GM21381 (cell line): ENCODE results near the gene GPR85.
"Not testable (repeated sequence)": the region's sequence is repeated elsewhere in the genome, so short reads cannot be mapped to it uniquely, and the experiment has no call there.

Experiments used
- ATAC-seq: cut with Tn5 transposase; IDR thresholded peaks from one replicate; pipeline ENCODE4 v1.9.1; 2021; ENCODE audit warnings: mild to moderate bottlenecking, moderate library complexity; ENCODE audit not compliant: unreplicated experiment

GPR85 gene, protein sequence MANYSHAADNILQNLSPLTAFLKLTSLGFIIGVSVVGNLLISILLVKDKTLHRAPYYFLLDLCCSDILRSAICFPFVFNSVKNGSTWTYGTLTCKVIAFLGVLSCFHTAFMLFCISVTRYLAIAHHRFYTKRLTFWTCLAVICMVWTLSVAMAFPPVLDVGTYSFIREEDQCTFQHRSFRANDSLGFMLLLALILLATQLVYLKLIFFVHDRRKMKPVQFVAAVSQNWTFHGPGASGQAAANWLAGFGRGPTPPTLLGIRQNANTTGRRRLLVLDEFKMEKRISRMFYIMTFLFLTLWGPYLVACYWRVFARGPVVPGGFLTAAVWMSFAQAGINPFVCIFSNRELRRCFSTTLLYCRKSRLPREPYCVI

DNA sequence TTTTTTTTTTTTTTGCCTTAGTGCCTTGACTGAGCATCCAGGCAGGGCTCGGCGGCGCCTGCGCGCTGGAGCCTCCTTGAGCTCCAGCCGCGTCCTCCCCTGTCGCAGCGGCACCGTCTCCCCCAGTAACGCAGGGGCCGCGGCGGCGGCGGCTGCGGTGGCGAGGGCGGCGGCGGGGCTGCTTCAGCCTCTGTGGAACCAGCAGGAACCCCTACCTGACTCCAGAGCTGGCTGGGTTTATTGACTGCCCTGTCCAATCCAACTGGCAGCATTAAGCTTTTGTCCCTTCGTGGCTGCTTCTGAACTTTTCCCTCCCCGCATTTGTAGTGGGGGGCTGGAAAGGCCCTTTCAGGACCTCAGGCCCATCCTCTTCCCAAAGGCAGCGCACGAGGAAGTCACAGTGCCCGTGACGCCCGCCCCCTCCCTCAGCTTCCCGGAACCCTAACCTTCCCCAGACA, at the start of gene GPR85:
Gene GPR85 (minus strand): TSS at position 397 of the 458 bp plus-strand sequence. CDS start 2,106 bp downstream, outside the sequence.
- peak; percentile 78 for ATAC-seq

DNA sequence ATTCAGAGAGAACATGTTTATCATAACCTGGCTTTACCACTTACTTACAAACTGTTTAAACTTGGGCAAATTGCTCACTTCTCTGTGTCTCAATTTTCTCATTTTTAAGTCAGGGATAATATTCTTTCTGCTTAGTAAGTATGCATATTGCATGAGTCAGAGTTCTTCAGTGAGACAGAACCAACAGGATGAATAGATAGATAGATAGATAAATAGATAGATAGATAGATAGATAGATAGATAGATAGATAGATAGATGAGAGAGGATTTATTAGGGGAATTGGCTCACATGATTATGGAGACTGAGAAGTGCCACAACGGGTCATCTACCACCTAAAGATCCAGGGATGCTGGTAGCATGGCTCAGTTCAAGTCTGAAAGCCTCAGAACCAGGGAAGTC, 47.4 kb upstream of the GPR85 start:
- no peak for ATAC-seq

GRCh38 chr7:113131367-113131766, 44.7 kb upstream of the GPR85 start:
- ATAC-seq = no peak

DNA sequence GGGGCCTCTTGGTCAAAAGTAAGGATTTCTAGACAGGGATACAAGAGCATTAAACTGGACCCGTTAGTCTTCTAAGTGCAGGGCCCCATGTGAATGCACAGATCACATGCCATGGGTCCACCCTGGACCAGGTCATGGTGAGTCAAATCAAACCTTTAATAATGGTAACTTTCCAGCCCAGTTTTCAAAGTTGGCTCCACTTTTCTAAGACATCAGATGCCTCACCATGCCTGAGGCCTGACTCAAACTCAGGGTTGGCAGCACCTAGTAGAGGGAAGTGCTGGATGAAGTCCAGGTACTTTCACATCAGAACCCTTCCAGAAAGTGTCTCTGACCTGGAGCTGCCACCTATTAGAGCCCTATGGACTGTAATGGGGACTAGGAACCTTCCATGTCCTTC, 41.4 kb upstream of the GPR85 start:
- no peak for ATAC-seq

DNA sequence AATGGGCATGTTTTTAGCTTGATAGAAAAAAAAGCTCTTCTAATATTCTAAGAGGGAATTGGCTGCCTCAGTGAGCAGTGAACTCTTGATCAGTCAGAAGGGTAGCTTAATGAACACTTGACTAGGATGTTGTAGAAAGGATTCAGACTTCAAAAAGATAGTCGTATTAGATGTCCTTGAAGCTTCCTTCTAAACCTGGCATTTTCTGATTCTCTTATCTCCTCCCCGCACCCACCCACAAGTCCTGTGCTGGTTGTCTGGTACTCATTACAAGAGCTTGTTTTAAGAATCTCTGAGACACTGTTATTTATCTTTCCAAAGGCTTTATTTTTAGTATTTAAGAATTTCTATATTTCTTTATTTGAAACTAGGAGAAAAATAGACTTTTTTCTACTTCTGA, 39.1 kb upstream of the GPR85 start:
- ATAC-seq = no peak

- ATAC-seq = no peak
Measured at GRCh38 chr7:113122744-113123143, 36.1 kb upstream of the GPR85 start.

- no peak for ATAC-seq
Measured at GRCh38 chr7:113120647-113121046, 34.0 kb upstream of the GPR85 start.

DNA sequence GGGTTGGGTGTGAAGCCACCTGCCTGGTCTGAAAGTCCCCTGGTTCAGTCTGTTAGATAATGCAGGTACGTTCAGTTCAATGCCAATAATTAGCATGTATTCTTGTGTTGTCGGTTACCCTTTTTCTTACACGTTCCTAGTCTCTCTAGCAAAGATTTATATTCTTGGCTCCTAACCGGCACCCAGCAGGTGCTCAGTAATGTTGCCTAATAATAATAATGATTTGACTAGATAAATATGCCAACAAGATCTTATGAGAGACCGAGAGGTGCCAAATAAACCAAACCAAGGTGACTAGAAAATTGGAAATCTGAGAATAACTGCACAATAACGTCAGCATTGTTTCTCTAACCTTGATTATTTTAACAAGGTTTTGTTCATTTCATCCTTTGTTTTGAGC, 32.8 kb upstream of the GPR85 start:
- ATAC-seq = no peak

DNA sequence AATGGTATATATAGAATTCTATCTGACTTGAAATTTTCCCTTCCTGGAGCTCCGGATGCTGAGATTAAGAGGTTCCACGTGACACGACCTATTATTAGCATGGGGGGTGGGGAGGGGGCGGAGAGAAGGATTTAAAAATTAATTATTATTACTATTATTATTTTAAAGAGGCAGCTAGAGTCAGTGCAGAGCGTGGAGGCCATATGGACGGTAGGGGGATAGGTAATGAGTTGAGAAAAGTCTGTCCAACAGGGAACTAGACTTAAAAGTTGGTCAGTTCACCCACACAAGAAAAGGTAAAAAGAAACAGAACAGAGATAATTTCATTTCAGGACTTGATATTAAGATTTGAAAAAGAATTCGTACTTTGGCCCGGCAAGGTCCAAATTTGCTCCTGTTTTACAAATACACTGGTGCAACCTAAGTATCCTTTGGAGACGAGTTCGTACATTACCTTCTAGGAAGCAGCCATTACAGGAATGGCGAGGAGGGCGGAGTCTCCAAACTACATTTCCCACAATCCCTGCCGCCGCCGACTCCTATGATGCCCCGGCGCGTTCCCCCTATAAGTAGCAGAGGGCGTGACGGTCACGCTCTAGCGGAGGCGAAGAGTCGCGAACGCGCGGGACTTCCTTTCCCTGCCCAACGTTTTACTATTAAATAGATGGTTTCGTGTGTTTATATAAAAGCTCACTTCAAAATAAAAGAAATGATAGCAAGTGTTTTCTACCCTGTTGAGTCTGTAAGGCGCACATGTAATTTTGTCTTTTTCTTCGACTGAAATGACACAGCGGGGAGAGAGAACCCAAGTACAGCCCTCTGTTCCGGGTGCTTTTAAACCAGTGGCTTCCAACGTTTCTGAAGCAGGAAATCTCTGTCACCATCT, 31.7 kb upstream of the GPR85 start, which contains the start of gene SMIM30:
Gene SMIM30 (minus strand): TSS at position 481 of the 886 bp plus-strand sequence. CDS start 976 bp downstream, outside the sequence.
- peak; percentile 99 for ATAC-seq

DNA sequence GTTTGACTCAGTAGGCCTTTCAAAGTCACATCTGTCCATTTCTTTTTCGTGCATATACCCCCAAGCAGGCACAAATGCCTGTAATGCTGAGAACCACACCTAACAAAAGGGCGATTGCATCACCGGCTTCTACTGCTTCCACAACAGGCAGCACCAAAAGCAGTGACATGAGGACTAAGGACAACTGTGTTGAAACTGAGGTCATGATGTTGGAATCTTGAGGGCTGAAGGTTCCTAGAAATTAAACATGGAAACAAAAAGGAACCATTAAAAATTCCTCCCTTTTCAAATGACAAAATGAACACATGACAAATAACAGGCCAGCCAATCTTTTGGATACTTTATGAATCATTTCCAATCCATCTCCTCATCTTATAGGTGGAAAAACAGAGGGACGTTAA, 30.7 kb upstream of the GPR85 start:
- ATAC-seq = not testable (repeated sequence)

DNA sequence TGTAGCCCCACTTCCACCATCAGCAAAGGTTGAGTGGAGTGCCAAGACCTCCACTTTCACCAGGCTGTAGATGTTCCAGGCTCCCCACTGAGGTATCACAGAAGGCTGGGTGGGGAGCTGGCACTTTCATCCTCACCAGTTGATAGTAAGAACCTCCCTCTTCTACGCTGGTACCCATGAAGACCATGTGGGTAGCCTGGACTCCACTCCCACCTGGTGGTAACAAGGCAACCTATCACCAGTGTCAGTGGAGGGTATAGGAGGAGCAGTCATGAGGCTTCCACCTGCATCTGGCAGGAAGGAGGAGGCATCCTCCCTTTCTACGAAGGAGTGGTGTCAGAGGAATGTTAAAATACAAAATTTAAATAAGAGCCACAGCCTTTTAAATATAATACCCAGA, 27.3 kb upstream of the GPR85 start:
- ATAC-seq = no peak

- no peak for ATAC-seq
Measured at GRCh38 chr7:113109718-113110117, 23.1 kb upstream of the GPR85 start.

DNA sequence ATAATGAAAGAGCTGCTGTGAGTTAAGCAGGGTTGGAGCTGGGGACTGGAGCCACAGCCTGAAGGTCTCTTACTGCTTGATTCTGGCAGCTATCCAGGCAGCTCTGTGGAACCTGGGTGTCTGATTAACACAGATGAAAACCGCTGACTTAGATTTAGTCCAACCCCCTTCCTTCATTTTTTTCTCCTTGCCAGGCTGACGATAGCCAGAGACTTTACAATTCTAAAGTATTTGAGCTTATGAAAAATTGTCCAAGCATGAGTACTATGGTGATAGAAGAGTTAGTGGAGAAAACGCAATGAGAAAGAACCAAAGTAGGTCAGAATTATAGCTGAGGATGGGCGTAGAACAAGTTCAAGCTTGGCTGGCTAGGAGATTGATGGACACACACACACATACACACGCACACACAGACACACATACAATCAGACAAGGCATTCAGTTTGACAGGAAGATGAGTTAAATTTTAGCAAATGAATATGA, 13.5 kb upstream of the GPR85 start:
- ATAC-seq = no peak

DNA sequence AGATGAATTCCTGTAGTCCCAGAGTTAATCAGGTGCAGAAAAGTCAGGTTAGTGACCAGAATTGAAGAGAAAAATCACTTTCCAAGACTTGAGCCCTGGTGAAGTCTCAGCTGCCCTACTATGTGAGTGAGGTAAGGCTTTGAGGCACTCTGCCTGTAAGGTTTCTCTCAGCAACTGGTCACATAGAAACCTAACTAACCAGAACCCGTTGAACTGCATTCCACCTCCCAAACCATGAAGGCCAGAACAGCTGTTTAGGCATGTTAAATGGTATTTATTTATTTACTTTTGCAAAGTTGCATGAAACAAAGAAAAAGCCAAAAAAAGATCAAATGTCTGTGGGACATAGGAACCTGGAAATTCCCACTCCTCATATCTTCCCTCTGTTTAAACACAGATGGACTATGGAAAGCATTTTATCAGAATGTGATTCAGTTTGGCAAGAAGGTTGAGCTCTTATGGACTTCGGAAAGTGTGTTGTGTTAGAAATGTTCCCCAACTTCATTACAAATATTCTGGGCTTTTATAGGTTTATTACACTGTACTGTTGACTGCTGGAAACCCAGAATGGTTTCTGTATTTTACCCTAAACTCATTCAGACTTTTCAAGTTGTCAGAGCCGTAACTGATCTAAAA, 12.8 kb upstream of the GPR85 start:
- no peak for ATAC-seq

GRCh38 chr7:113094517-113095249, 8.1 kb upstream of the GPR85 start:
- peak; percentile 47 for ATAC-seq

DNA sequence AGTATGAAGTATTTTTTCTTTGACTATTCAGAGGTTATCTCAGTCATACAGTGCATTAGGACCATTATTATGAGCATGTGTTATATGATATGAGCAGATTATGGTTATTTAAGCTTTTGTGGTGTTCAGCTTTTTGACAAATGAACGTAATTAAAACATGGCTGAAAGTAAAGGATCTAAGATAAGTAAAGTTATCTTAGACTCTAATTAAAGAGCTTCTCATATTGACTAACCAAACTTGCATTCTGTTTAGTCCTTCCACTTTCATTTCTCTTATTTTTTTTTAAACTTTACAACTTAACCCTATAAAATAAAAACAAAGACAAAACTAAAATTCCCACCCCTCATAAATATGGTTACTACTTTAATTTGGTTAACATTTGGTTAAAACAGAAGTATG, 6.9 kb upstream of the GPR85 start:
- no peak for ATAC-seq

- no peak for ATAC-seq
Measured at GRCh38 chr7:113092762-113093161, 6.1 kb upstream of the GPR85 start.

GRCh38 chr7:113087071-113087998, 708 bp upstream of the GPR85 start:
- no peak for ATAC-seq

DNA sequence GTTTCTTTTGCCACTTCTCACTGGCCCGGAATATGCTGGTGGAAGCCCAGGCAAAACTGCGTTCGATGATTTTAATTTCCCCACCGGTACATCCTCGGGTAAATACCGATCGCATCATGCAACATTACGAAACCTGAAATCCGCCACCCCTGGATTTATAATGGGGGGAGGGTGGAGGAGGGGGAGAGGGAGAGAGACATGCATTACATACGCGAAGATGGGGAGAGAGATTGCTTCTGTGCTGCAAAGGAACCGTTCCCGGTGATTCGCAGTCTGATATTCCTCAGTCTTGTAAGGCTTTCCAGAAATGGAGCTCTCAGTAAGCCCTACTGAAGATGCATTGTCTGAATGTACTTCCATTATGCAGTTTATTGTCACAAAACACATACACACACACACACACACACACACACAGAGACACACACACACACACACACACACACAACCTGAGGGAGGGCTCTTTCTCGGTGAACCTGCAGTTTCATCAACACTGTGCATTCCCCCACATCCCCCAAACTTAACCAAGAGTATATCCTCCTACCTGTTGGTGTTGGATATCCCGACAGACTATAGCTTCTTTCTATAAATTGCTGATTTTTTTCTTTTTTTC, 741 bp downstream of the GPR85 start:
- peak; percentile 19 for ATAC-seq
